Inflammatory macrophage treated with lipopolysaccharide for 4 hours (primary cell): Measurements from ENCODE around the gene CCDC172.

ENCODE experiments used
- DNase-seq: peaks from one replicate; pipeline ENCODE4 v3.0.0-alpha.2; 2020

CCDC172 gene

GRCh38 chr10:116324227-116324950 is at the start of gene CCDC172:
Gene CCDC172 (plus strand): TSS chr10:116324448. CDS start chr10:116325012, 564 bp downstream.
- no peak for DNase-seq

GRCh38 chr10:116276981-116277380 is 47.3 kb upstream of the CCDC172 start:
- no peak for DNase-seq

- DNase-seq = no peak
Measured at GRCh38 chr10:116278846-116279245, 45.4 kb upstream of the CCDC172 start.

GRCh38 chr10:116281775-116282174 is 42.5 kb upstream of the CCDC172 start:
- no peak for DNase-seq

- no peak for DNase-seq
Measured at GRCh38 chr10:116286626-116287200, 37.5 kb upstream of the CCDC172 start.

- DNase-seq = peak; percentile 28
Measured at GRCh38 chr10:116287906-116288501, 36.2 kb upstream of the CCDC172 start.

- DNase-seq = no peak
Measured at GRCh38 chr10:116289652-116290051, 34.6 kb upstream of the CCDC172 start.

- no peak for DNase-seq
Measured at GRCh38 chr10:116292493-116292892, 31.8 kb upstream of the CCDC172 start.

GRCh38 chr10:116296291-116296721 is 27.9 kb upstream of the CCDC172 start:
- DNase-seq = no peak

GRCh38 chr10:116298586-116298985 is 25.7 kb upstream of the CCDC172 start:
- DNase-seq = no peak

- DNase-seq = no peak
Measured at GRCh38 chr10:116300542-116300941, 23.7 kb upstream of the CCDC172 start.

- DNase-seq = no peak
Measured at GRCh38 chr10:116304923-116305322, 19.3 kb upstream of the CCDC172 start.

- DNase-seq = no peak
Measured at GRCh38 chr10:116306847-116307246, 17.4 kb upstream of the CCDC172 start.

- no peak for DNase-seq
Measured at GRCh38 chr10:116307455-116307854, 16.8 kb upstream of the CCDC172 start.

- no peak for DNase-seq
Measured at GRCh38 chr10:116311016-116311415, 13.2 kb upstream of the CCDC172 start.

- no peak for DNase-seq
Measured at GRCh38 chr10:116311706-116312490, 12.3 kb upstream of the CCDC172 start.

- no peak for DNase-seq
Measured at GRCh38 chr10:116312548-116312947, 11.7 kb upstream of the CCDC172 start.

GRCh38 chr10:116316503-116316902 is 7.7 kb upstream of the CCDC172 start:
- DNase-seq = peak; percentile 2

GRCh38 chr10:116324951-116325635 is 845 bp downstream of the CCDC172 start:
- no peak for DNase-seq

- no peak for DNase-seq
Measured at GRCh38 chr10:116325987-116326386, 1.7 kb downstream of the CCDC172 start.

GRCh38 chr10:116329153-116329552 is 4.9 kb downstream of the CCDC172 start:
- DNase-seq = no peak

GRCh38 chr10:116331815-116332214 is 7.6 kb downstream of the CCDC172 start:
- DNase-seq = no peak

GRCh38 chr10:116336866-116337265 is 12.6 kb downstream of the CCDC172 start:
- DNase-seq = no peak
